Neural cell (in vitro differentiated cells): Measurements from ENCODE around the gene SH3PXD2A. TPM values are rescaled to one million over a fixed set of nuclear protein-coding genes. Genes with fewer than 3 reads are reported as not detected.

Experiments used
- H2AFZ ChIP-seq: fragments of 200-600, 300-800 bp; sonication (generic), shearing (Covaris generic); 2 replicates; pipeline ENCODE4 v1.6.0; 2014; ENCODE audit warnings: low read depth, mild to moderate bottlenecking, antibody characterized with exemption, low read length, moderate library complexity
- H3F3A ChIP-seq: fragments of 200-600 bp; shearing (Covaris generic); 2 replicates; pipeline ENCODE4 v1.6.1; 2016; ENCODE audit warnings: mild to moderate bottlenecking, moderate library complexity, mixed read lengths, antibody characterized with exemption, low read length; ENCODE audit not compliant: insufficient read depth, poor library complexity, severe bottlenecking
- H3K27ac ChIP-seq: fragments of 200-600, 300-800 bp; sonication (generic), shearing (Covaris generic); 2 replicates; pipeline ENCODE4 v1.5.1; 2014; ENCODE audit warnings: mild to moderate bottlenecking, low read length, moderate library complexity
- H3K27me3 ChIP-seq: fragments of 300-800, 200-600 bp; sonication (generic), shearing (Covaris generic); 2 replicates; pipeline ENCODE4 v1.6.0; 2014; ENCODE audit warnings: mild to moderate bottlenecking, low read depth, low read length, moderate library complexity; ENCODE audit not compliant: insufficient read depth
- H3K36me3 ChIP-seq: fragments of 300-800, 200-600 bp; sonication (generic), shearing (Covaris generic); 2 replicates; pipeline ENCODE4 v1.5.1; 2014; ENCODE audit warnings: mild to moderate bottlenecking, antibody characterized with exemption, low read length, moderate library complexity; ENCODE audit not compliant: insufficient read depth
- H3K4me2 ChIP-seq: fragments of 300-800, 200-600 bp; sonication (generic), shearing (Covaris generic); 2 replicates; pipeline ENCODE4 v1.6.0; 2014; ENCODE audit warnings: mild to moderate bottlenecking, low read length
- H3K4me3 ChIP-seq: fragments of 300-800, 200-600 bp; sonication (generic), shearing (Covaris generic); 2 replicates; pipeline ENCODE4 v1.5.1; 2014; ENCODE audit warnings: mild to moderate bottlenecking, low read length, moderate library complexity
- H3K79me2 ChIP-seq: fragments of 200-600 bp; shearing (Covaris generic); replicated peaks from 2 replicates; pipeline ENCODE4 v1.6.0; 2014; ENCODE audit warnings: mild to moderate bottlenecking, low read length, moderate library complexity; ENCODE audit not compliant: insufficient read depth
- H3K9ac ChIP-seq: fragments of 300-800, 200-600 bp; sonication (generic), shearing (Covaris generic); 2 replicates; pipeline ENCODE4 v1.6.1; 2016; ENCODE audit warnings: mild to moderate bottlenecking, low read length, mixed read lengths
- H3K9me2 ChIP-seq: fragments of 200-600 bp; shearing (Covaris generic); 2 replicates; pipeline ENCODE4 v1.6.1; 2016; ENCODE audit warnings: mild to moderate bottlenecking, low read length, mixed read lengths; ENCODE audit not compliant: insufficient read depth
- H3K9me3 ChIP-seq: fragments of 200-600, 300-800 bp; sonication (generic), shearing (Covaris generic); 2 replicates; pipeline ENCODE4 v1.6.1; 2016; ENCODE audit warnings: mild to moderate bottlenecking, mixed run types, low read length, moderate library complexity, mixed read lengths
- H4K20me1 ChIP-seq: fragments of 200-600 bp; shearing (Covaris generic); 2 replicates; pipeline ENCODE4 v1.6.1; 2016; ENCODE audit warnings: mild to moderate bottlenecking, mixed run types; ENCODE audit not compliant: insufficient read depth
- EP300 ChIP-seq: fragments of 450-650 bp; conservative IDR thresholded peaks from 2 replicates; pipeline ENCODE4 v1.6.1; 2014; ENCODE audit warnings: antibody characterized with exemption, mild to moderate bottlenecking, moderate library complexity; ENCODE audit not compliant: poor library complexity, severe bottlenecking
- EZH2 ChIP-seq: fragments of 200-600, 300-800 bp; shearing (Covaris generic), sonication (generic); IDR thresholded peaks from 2 replicates; pipeline ENCODE4 v1.6.1; 2014; ENCODE audit warnings: antibody characterized with exemption, low read length, borderline replicate concordance, mild to moderate bottlenecking; ENCODE audit not compliant: insufficient read depth, poor library complexity, severe bottlenecking
- MXI1 ChIP-seq: fragments of 450-650 bp; conservative IDR thresholded peaks from 2 replicates; pipeline ENCODE4 v1.6.1; 2014; ENCODE audit warnings: antibody characterized with exemption, mild to moderate bottlenecking; ENCODE audit not compliant: poor library complexity, severe bottlenecking
- POLR2AphosphoS5 ChIP-seq: IDR thresholded peaks from 2 replicates; pipeline ENCODE4 v1.6.1; 2012
- RAD21 ChIP-seq: fragments of 450-650 bp; conservative IDR thresholded peaks from 2 replicates; pipeline ENCODE4 v1.6.1; 2014; ENCODE audit warnings: antibody characterized with exemption, mild to moderate bottlenecking, moderate library complexity
- REST ChIP-seq: IDR thresholded peaks from 2 replicates; pipeline ENCODE4 v1.6.1; 2012; ENCODE audit warnings: borderline replicate concordance
- SMC3 ChIP-seq: fragments of 450-650 bp; conservative IDR thresholded peaks from 2 replicates; pipeline ENCODE4 v1.6.1; 2014; ENCODE audit warnings: antibody characterized with exemption, mild to moderate bottlenecking, moderate library complexity; ENCODE audit not compliant: poor library complexity
- TAF1 ChIP-seq: IDR thresholded peaks from 2 replicates; pipeline ENCODE4 v1.6.1; 2012; ENCODE audit warnings: low read depth
- polyA plus RNA-seq: library from polyadenylated mRNA; depleted of rRNA; stranded (reverse); fragments of >200 nt; gene quantifications from 2 replicates; pipeline ENCODE4 v1.2.3, GENCODE V29; 2014
- TF ChIP-seq, protein P1 (sequence below): fragments of 450-650 bp; IDR thresholded peaks from 2 replicates; pipeline ENCODE4 v1.5.1; 2014; ENCODE audit warnings: antibody characterized with exemption, mild to moderate bottlenecking, moderate library complexity; ENCODE audit not compliant: poor library complexity, severe bottlenecking

Gene SH3PXD2A
- polyA plus RNA-seq, 1 donor from 2014 or later: 5.2 TPM

- Histone ChIP-seq H3F3A (no peaks in the 10 kb centered on the region), H3K9me2 (no peaks in the 10 kb centered on the region), H3K9ac (no peak overlapping the region), H3K9me3 (no peaks in the 10 kb centered on the region), H3K27ac (no peak overlapping the region), H3K4me2 (no peak overlapping the region), H3K27me3 (no peaks in the 10 kb centered on the region), H2AFZ (no peak overlapping the region), H4K20me1 (no peaks in the 10 kb centered on the region), H3K36me3 (no peaks in the 10 kb centered on the region), H3K79me2 (no peaks in the 10 kb centered on the region), H3K4me3 (no peak overlapping the region)
- TF ChIP-seq EZH2: no peak
- TF ChIP-seq, protein P1, sequence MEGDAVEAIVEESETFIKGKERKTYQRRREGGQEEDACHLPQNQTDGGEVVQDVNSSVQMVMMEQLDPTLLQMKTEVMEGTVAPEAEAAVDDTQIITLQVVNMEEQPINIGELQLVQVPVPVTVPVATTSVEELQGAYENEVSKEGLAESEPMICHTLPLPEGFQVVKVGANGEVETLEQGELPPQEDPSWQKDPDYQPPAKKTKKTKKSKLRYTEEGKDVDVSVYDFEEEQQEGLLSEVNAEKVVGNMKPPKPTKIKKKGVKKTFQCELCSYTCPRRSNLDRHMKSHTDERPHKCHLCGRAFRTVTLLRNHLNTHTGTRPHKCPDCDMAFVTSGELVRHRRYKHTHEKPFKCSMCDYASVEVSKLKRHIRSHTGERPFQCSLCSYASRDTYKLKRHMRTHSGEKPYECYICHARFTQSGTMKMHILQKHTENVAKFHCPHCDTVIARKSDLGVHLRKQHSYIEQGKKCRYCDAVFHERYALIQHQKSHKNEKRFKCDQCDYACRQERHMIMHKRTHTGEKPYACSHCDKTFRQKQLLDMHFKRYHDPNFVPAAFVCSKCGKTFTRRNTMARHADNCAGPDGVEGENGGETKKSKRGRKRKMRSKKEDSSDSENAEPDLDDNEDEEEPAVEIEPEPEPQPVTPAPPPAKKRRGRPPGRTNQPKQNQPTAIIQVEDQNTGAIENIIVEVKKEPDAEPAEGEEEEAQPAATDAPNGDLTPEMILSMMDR: no peak
- TF ChIP-seq EP300: no peak
- TF ChIP-seq TAF1: no peak
- TF ChIP-seq RAD21: no peak
- TF ChIP-seq SMC3: no peak
- TF ChIP-seq POLR2AphosphoS5: no peak
- no peak for TF ChIP-seq MXI1
- TF ChIP-seq REST: no peak
These were observed 281.0 kb downstream of the SH3PXD2A start for GRCh38 chr10:103574097-103575061.

GRCh38 chr10:103573205-103573487, 282.2 kb downstream of the SH3PXD2A start:
- Histone ChIP-seq H3K9me3 (no peaks in the 10 kb centered on the region), H2AFZ (no peak overlapping the region), H3K9me2 (no peaks in the 10 kb centered on the region), H3K4me3 (no peak overlapping the region), H3F3A (no peaks in the 10 kb centered on the region), H4K20me1 (no peaks in the 10 kb centered on the region), H3K27me3 (no peaks in the 10 kb centered on the region), H3K27ac (no peak overlapping the region), H3K36me3 (no peaks in the 10 kb centered on the region), H3K4me2 (no peak overlapping the region), H3K9ac (no peak overlapping the region), H3K79me2 (no peaks in the 10 kb centered on the region)
- no peak for TF ChIP-seq MXI1
- TF ChIP-seq, protein P1: no peak
